Stimulated activated CD8-positive, alpha-beta memory T cell treated with anti-CD3 and anti-CD28 coated beads, Interleukin-15, amount 100 ng/mL, for 24 hours (primary cell): ENCODE measurements around the gene SPTLC2.
"Not testable (repeated sequence)": the region's sequence is repeated elsewhere in the genome, so short reads cannot be mapped to it uniquely, and the experiment has no call there.

Experiments used
- DNase-seq: peaks from one replicate; pipeline ENCODE4 v3.0.0-alpha.2; 2020; ENCODE audit warnings: low read depth

The SPTLC2 gene

DNA sequence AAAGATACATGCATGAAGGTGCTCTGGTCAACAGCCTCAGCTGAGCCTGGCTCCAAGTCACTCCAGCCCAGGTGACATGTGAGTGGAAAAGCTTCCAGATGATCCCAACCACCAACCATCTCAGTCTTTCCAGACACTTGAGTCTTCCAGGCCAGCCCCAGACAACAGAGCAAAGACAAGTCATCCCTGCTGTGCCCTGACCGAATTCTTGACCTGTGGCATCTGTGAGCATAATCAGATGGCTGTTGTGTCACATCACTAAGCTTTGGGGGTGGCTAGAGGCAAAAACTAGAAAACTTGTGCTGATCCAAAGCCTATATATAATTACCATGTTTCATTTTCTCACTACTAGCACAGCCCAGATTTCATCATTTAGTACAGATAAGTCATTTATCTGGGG lies 67.0 kb downstream of the SPTLC2 start:
- DNase-seq, result no peak

DNA sequence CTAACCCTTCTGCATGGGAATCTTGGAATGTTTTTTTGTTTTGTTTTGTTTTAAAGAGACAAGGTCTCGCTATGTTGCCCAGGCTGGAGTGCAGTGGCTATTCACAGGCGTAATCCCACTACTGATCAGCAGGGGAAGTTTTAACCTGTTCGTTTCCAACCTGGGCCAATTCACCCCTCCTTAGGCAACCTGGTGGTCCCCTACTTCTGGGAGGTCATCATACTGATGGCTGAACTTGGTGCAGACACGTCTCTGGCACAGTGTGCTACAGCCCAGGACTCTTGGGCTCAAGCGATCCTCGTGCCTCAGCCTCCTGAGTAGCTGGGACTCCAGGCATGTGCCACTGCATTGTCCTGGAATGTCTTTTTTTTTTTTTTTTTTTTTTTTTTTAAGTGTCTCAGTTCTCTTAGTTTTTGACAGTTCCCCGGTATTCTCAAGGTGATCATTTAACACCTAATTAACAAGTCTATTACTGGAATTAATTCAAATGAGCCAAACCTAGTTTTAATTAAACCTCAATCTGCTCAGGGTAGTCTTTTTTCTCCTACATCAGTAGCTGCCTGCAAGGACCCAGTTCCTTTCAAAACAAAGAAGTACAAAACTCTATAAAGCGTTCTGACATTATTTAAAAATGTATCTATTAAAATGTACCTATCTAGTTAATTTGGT lies 68.8 kb downstream of the SPTLC2 start:
- no peak for DNase-seq

DNA sequence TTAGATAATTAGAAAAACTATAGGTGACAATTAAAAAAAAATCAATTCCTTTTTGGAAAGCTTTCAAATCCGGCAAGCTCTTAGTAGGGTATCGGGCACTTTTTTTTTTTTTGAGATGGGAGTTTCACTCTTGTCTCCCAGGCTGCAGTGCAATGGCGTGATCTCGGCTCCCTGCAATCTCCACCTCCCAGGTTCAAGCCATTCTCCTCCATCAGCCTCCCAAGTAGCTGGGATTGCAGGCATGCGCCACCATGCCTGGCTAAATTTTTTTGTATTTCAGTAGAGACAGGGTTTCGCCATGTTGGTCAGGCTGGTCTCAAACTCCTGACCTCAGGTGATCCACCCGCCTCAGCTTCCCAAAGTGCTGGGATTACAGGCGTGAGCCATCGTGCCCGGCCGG lies 71.3 kb downstream of the SPTLC2 start:
- DNase-seq, result not testable (repeated sequence)

DNA sequence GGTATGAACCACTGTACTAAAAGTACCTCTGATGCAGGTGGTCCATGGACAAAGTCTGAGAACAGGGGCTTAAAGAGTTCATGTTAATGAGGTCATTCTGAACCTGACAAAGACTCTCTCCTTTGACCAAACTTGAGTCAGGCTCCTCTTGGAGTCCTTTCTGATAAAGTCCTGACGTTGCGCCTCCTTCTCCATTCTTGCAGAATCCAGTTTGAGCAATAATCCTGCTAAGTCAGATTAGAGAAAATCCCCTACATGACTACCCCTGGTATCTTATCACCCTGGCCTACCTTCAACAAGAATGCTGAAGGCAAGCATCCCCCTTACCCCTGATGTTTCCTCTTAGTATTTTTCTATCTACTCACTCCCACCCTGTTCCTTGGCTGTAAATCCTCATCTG lies 71.9 kb downstream of the SPTLC2 start:
- DNase-seq, result no peak

DNA sequence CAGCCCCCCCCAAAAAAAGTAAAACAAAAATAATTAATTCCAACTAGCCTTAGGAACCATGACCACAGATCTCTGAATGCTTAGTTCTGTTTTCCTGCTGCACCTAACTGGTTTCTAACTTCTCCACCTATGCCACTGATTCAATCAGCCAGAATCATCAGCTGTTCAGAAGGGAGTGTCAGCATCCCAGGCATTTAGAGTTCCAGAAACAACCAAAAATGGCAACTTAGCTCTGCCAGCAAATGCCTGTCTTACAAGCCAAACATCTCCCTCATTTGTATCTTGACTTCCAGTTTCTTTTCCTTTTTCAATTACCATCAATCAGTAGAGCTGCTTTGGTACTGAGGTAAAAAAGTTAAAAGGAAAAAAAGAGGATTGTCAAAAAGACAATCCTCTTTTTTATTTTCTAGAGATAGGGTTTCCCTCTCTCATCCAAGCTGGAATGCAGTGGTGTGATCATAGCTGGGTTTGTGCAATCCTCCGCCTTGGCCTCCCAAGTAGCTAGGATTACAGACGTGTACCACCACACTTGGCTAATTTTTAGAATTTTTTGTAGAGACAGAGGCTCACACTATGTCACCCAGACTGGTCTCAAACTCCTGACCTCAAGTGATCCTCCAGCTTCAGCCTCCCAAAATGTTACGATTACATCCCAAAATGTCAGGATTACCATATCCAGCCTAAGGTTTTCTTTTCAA lies 72.7 kb downstream of the SPTLC2 start:
- DNase-seq, result no peak

DNA sequence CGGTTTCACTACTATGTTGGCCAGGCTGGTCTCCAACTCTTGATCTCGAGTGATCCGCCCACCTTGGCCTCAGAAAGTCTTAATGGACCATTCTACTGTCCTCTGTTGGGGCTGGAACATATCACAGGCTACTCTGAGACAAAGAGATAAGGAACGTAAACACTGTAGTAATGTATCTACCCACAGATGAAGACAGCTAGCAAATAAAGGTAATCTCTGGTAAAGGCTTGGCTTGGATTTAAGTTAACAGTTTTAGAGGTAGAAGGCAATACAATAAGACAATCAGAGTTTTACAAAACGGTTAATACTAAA lies 73.2 kb downstream of the SPTLC2 start:
- no peak for DNase-seq

DNA sequence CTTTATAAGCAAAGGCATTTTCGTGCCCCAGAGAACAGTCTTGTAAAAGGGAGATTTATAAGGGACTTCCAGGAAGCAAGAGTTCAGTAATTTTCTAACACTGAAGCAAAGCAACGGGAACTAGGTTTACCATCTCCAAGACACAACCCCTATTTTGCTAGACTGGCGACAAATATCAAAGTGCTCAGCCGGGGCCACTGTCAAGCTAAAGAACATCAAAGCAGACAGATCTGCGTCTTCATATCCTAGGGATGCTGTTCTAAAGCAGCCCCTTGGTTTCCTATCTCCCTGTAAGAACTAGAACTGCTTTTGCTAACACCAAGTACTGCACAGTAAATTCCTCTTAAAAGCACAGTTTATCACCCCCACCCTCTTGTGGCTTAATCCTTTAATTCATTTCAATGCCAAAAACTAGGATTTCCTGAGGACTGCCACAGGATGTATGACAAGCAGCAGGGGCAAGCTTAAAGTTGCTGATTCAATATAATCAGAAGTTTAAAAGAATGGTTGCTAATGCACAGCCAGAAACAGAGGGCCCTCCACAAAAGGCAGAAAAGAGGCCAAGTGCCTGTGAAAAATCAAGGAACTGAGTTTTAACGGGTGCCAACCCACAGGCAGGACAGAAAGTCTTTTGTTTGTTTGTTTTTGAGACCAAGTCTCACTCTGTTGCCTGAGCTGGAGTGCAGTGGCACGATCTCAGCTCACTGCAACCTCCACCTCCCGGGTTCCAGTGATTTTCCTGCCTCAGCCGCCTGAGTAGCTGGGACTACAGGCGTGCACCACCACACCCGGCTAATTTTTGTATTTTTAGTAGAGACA lies 73.8 kb downstream of the SPTLC2 start:
- DNase-seq, result no peak

DNA sequence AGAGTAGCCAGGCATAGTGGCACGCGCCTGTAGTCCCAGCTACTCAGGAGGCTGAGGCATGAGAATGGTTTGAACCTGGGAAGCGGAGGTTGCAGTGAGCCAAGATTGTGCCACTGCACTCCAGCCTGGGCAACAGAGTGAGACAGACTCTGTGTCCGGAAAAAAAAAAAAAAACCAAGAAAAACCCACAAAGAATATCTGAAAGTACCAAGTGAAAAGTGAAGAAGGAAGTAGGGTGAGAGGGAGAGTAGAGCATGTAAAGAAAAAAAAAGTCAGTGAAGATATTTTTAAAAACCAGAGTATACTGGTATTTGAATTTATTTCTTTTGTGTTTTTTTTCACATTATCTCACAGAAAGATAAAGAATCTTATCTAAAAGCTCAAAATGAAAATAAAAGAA lies 74.5 kb downstream of the SPTLC2 start:
- DNase-seq, result no peak

DNA sequence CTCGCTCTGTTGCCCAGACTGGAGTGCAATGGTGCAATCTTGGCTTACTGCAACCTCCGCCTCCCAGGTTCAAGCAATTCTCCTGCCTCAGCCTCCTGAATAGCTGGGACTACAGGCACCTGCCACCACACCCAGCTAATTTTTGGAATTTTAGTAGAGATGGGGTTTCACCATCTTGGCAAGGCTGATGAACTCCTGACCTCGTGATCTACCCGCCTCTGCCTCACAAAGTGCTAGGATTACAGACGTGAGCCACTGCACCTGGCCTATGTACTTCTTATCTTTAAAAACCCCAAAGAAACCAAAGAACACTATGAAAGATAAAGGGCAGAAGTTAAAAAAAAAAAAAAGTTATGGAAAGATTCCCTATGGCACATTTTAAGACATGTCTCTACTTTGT lies 79.5 kb downstream of the SPTLC2 start:
- DNase-seq, result not testable (repeated sequence)

DNA sequence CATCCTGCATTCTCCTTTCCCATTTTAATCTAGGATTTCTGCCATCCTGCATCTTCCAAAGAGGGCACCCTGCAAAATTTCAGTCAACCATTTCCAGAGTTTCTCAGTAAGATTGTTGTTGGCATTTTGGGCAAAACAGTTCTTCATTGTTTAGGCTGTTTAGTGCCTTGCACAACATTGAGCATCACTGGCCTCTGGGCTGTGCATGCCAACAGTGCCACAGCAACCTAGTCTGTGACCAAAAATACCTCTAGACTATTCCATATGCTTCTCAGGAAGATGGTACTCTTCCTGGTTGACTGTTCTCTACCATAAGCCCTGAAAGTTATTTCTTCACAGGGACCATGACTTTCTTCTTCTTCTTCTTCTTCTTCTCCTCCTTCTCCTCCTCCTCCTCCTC lies 85.4 kb downstream of the SPTLC2 start:
- no peak for DNase-seq

DNA sequence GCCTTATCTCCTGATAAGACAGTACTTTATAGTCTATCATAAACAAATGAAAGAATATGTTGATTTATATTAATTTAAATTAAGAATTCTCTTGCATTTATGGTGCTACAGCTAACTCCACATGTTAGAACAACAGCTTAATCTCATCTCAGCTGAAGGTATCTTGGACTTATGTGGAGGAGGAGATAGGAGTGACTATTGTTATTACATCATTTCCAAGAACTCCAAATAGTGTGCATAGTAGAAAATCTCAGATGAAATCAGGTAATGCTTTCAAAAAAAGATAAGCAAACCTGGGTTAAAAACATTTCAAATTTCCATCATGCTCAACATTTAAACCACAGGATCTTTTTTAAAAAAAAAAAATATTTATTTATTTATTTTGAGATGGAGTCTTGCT lies 86.5 kb downstream of the SPTLC2 start:
- DNase-seq, result no peak

DNA sequence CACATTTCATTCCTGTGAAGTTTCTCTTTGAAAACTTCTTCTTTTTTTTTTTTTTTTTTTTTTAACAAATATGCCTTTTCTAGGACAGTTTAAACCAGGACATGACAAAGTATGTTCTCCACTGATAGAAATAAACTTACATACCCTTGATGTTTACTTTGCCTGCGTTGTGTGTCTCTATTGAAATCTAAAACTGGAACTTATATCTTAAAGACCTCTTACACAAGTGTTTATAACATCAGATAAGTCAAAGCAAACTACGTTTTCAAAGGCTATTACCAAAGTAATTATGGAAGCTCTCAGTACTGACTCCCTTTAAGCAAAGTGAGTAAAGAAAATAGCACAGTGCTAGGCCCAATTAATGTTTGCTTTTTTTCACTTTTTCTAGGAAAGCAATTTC lies 87.2 kb downstream of the SPTLC2 start:
- no peak for DNase-seq

DNA sequence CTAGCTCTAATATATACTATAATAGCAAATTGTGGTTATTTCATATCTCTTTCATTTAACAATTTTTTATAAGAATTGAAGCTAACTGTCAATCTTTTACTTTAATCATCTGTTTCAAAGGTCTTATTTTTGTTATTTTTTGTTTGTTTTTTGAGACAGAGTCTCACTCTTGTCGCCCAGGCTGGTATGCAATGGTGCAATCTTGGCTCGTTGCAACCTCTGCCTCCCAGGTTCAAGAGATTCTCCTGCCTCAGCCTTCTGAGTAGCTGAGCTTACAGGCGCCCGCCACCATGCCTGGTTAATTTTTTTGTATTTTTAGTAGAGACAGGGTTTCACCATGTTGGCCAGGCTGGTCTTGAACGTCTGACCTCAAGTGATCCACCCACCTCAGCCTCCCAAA lies 87.7 kb downstream of the SPTLC2 start:
- DNase-seq, result not testable (repeated sequence)

DNA sequence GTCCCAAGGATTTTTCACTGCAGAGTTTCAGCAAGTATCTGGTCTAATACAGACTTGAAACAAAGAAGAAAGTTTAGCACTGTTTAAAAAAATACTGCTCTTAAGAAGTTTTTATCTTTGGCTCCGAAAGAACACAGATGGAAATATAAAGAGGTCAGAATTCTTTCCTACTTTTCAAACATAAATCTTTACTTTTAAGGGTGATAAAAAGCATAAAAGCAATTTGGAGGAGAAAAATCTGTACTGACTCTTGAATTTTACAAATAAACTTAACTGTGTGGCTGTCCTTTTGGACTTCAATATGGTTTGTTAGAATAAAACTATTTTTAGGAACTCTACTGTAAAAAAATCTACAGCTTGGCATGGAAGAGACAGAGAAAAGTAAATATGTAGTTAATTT lies 90.2 kb downstream of the SPTLC2 start:
- no peak for DNase-seq

DNA sequence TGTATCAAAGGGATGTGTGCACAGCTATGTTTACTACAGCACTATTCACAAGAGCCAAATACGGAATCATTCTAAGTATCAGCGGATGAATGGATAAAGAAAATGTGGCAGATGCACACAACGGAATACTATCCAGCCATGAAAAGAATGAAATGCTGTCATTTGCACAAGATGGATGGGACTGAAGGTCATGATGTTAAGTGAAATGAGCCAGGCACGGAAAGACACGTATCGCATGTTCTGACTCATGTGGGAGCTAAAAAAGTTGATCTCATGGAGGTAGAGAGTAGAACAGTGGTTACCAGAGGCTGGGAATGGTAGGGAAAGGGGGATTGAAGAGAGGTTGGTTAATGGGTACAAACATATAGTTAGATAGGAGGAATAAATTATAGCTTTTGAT lies 91.9 kb downstream of the SPTLC2 start:
- no peak for DNase-seq

DNA sequence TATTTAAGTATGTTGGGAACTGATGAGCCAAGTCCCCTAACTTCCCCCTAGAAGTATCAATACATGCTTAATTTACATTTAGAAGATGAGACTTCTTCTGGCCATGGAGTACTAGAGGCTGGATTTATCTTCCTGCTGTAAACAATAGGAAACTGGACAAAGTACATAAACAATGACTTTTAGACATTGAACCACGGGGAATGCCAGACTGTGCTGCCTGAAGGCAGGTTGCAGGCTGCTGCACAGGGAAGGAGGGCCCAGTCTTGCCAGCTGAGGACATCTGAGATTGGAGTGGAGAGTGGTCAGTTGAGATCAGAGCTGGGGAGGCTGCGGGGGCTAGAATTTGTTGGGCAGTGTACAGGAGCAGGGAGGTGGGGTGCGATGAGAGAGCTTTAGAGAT lies 93.3 kb downstream of the SPTLC2 start:
- DNase-seq, result no peak

DNA sequence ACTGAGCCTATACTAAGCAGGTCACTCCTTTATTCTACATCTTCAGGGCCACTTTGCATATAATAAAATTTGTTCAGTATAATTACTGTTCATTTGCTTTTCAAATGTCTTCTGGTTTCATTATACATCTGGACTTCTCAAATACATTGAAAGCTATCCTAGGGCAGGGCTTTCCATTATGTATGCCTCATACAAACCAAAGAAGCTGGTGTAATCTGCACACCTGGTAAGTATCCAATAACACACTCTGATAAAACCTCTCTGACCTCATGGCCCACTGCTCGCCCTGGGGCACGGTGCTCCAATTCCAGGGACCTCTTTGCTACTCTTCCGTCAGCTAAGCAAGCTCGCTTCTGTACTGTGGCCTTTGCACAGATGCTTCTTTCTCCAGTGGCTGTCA lies 95.9 kb downstream of the SPTLC2 start:
- DNase-seq, result no peak

DNA sequence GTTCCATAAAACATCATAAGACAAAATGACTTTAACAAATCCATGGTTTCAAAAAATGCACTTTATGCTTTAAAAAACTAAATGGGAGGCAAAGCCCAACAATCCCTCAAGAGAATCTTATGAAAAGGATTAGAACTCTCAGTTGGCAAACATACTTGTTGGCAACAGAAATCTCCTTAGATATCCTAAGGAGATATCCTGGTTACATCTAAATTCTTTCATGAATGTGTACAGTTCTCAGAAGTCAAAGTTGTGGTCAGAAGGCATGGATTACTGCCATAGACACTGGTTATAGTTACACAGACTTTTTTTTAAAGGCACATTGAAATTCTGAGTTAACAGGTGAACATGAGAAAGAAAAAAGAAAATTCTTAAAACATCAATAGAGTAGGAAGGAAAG lies 100.3 kb downstream of the SPTLC2 start:
- no peak for DNase-seq

DNA sequence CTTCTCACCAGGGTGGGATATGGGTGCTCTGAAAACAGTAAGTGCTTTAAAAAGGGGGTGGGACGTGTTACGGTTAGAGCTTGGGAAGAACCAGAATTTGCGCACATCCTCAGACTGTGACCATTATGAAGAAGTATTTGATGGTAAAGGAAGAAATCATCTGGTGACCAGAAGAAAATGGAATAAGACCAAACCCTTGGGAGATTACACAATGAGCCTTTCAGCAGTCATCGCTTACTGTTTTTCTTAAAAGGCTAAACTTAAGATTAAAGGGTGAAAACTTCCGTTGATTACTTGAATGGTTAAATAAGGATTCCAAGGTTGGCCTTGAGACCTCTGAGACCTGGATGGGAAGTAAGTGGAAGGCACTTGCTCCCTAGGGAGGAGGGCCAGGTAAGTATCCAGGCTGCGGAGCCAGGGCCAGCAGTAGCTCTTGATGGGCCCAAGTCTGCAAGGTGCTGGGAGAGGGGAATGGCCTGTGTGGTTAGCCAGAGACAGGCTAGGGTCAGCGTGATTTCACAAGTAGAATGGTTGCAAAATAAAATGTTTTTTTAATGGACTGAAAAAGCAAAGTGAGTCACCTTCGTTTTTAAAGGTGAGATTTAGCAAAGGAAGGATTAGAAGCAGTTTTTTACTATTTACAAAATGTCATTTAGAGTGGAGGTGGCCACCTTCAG lies 104.8 kb downstream of the SPTLC2 start:
- no peak for DNase-seq

DNA sequence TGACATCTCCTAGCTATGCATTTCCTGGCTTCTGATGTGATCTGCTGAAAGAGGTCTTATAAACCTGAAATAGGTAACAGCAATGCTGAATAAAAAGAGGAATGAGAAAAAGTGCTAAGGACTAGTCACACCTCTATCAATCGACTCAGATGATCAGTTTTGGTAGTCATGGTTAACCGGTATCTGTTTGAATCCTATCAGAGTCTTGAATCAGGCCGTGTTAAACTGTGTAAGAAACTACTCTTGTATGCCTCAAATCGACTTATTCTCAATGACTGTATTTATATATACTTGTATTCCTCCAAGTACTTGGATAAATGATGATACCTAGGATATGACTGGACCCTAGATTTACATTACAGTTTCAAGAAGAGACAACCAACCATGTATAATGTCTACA lies 107.1 kb downstream of the SPTLC2 start:
- no peak for DNase-seq

DNA sequence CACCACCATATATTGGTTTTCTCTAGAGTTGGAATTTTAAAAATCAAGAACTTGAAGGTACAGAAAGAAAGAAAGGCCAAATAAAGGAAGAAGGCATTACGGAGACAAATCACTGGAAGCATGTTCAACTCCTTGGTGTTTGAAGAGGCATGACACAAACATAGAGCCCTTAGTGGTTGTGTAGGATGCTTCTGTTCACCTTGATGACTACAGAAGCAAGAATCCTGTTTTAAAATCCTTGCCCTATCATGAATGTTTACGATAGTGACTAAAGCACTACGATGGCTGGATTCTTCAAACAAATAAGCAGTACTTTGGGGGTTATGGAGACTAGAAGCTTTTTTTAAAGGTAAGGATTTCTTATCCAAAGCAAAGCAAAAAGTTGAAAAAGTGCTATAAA lies 107.6 kb downstream of the SPTLC2 start:
- DNase-seq, result no peak

DNA sequence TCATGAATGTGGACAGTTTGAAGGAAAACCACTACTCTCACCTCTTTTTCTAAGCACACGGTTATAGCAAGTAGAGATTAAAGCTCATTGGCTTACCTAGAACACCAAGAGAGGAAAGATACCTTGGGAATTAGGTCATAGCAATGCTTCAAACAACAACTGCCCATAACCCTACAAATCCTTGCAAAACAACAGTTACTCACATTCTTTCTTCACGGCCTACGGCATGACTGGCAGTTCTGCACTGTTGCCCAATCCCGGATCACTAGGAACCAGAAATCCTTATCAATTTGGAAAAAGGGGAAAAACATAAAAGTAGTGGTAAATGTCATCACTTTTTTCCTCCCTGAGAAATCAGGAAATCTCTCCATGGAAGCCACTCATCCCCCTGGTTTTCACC lies 108.2 kb downstream of the SPTLC2 start:
- DNase-seq, result no peak

DNA sequence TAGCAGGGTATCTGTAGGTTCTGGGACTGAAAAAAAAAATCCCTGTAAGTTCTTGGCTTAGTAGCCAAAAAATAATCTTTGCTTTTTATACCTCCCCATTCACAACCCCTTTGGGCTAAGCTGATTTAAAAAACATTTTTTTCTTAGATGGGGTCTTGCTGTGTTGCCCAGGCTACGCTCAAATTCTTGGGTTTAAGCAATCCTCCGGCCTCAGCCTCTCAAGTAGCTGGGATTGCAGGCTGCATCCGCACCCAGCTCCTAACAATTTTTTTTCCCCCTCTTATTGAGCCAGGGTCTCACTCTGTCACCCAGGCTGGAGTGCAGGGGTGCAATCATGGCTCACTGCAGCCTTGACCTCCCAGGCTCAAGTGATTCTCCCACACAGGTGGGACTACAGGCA lies 108.7 kb downstream of the SPTLC2 start:
- no peak for DNase-seq
